T-helper 1 cell treated with Interleukin-12 subunit alpha and Interleukin-12 subunit beta and Interleukin-4 antibody, amounts not matched to agents 30 μg/mL and 1 μg/mL, for 36 hours (primary cell): ENCODE measurements around the gene ESYT3.
"Not testable (repeated sequence)": the region's sequence is repeated elsewhere in the genome, so short reads cannot be mapped to it uniquely, and the experiment has no call there.

Experiments used
- H3K27ac Mint-ChIP-seq: one replicate; pipeline ENCODE4 v1.8.0; 2021; ENCODE audit warnings: mild to moderate bottlenecking, mixed read lengths
- H3K27me3 Mint-ChIP-seq: one replicate; pipeline ENCODE4 v1.8.0; 2021; ENCODE audit warnings: low read depth, mixed read lengths
- H3K36me3 Mint-ChIP-seq: one replicate; pipeline ENCODE4 v1.8.0; 2021; ENCODE audit warnings: low read depth, mixed read lengths
- H3K4me1 Mint-ChIP-seq: one replicate; pipeline ENCODE4 v1.8.0; 2021; ENCODE audit warnings: low read depth, mixed read lengths
- H3K4me3 Mint-ChIP-seq: one replicate; pipeline ENCODE4 v1.8.0; 2021; ENCODE audit warnings: mild to moderate bottlenecking, moderate library complexity, mixed read lengths
- H3K9me3 Mint-ChIP-seq: one replicate; pipeline ENCODE4 v1.8.0; 2021; ENCODE audit warnings: mixed read lengths

The ESYT3 gene

GRCh38 chr3:138471481-138471880 lies 37.1 kb downstream of the ESYT3 start:
- no peaks in the 10 kb centered on the region for H3K4me1 Mint-ChIP-seq
- no peak overlapping the region for H3K27ac Mint-ChIP-seq
- no peak overlapping the region for H3K4me3 Mint-ChIP-seq
- no peaks in the 10 kb centered on the region for H3K36me3 Mint-ChIP-seq
- no peaks in the 10 kb centered on the region for H3K9me3 Mint-ChIP-seq
- H3K27me3 Mint-ChIP-seq = peaks cover 14% of the 10 kb centered on the region

- no peak overlapping the region for H3K4me3 Mint-ChIP-seq
- H3K9me3 Mint-ChIP-seq = no peaks in the 10 kb centered on the region
- peaks cover 14% of the 10 kb centered on the region for H3K27me3 Mint-ChIP-seq
- H3K27ac Mint-ChIP-seq = no peak overlapping the region
- H3K36me3 Mint-ChIP-seq = no peaks in the 10 kb centered on the region
- no peaks in the 10 kb centered on the region for H3K4me1 Mint-ChIP-seq
Observed at GRCh38 chr3:138472141-138472825, 37.9 kb downstream of the ESYT3 start.

- Mint-ChIP-seq H3K27ac (no peak overlapping the region), H3K4me3 (no peak overlapping the region), H3K9me3 (no peaks in the 10 kb centered on the region), H3K36me3 (no peaks in the 10 kb centered on the region), H3K4me1 (no peaks in the 10 kb centered on the region), H3K27me3 (peaks cover 9% of the 10 kb centered on the region)
Observed at GRCh38 chr3:138473391-138473790, 39.0 kb downstream of the ESYT3 start.

GRCh38 chr3:138474163-138474562 lies 39.7 kb downstream of the ESYT3 start:
- no peaks in the 10 kb centered on the region for H3K4me1 Mint-ChIP-seq
- H3K9me3 Mint-ChIP-seq = no peaks in the 10 kb centered on the region
- H3K36me3 Mint-ChIP-seq = no peaks in the 10 kb centered on the region
- H3K27me3 Mint-ChIP-seq = peaks cover 9% of the 10 kb centered on the region
- H3K4me3 Mint-ChIP-seq = no peak overlapping the region
- H3K27ac Mint-ChIP-seq = no peak overlapping the region

GRCh38 chr3:138476526-138476925 lies 42.1 kb downstream of the ESYT3 start:
- H3K4me3 Mint-ChIP-seq = no peak overlapping the region
- H3K27ac Mint-ChIP-seq = no peak overlapping the region
- peaks cover 9% of the 10 kb centered on the region for H3K27me3 Mint-ChIP-seq
- no peaks in the 10 kb centered on the region for H3K9me3 Mint-ChIP-seq
- H3K4me1 Mint-ChIP-seq = no peaks in the 10 kb centered on the region
- H3K36me3 Mint-ChIP-seq = no peaks in the 10 kb centered on the region

DNA sequence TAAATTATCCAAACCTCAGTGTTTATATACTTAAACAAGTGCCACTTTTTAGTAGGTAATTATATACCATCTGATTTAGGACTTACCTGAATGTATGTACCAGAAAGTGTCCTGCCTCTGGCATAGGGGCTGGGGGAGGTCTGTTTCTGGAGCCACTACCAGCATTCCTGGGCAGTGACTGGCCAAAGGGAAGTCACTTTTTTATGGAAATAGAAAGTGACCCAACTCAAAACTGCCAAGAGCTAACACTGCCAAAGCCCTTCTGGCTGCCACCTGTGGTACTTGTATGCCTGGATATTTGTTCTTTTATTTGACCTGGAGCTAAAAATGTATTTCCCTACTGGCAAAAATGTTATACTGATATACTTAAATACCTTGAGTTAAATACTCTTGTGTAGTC lies 42.7 kb downstream of the ESYT3 start:
- no peaks in the 10 kb centered on the region for H3K36me3 Mint-ChIP-seq
- no peak overlapping the region for H3K27ac Mint-ChIP-seq
- H3K4me1 Mint-ChIP-seq = no peaks in the 10 kb centered on the region
- peaks cover 9% of the 10 kb centered on the region for H3K27me3 Mint-ChIP-seq
- H3K4me3 Mint-ChIP-seq = no peak overlapping the region
- H3K9me3 Mint-ChIP-seq = no peaks in the 10 kb centered on the region

GRCh38 chr3:138477801-138478200 lies 43.4 kb downstream of the ESYT3 start:
- Mint-ChIP-seq H3K9me3 (no peaks in the 10 kb centered on the region), H3K36me3 (no peaks in the 10 kb centered on the region), H3K4me3 (no peak overlapping the region), H3K27me3 (peaks cover 9% of the 10 kb centered on the region), H3K4me1 (no peaks in the 10 kb centered on the region), H3K27ac (no peak overlapping the region)

DNA sequence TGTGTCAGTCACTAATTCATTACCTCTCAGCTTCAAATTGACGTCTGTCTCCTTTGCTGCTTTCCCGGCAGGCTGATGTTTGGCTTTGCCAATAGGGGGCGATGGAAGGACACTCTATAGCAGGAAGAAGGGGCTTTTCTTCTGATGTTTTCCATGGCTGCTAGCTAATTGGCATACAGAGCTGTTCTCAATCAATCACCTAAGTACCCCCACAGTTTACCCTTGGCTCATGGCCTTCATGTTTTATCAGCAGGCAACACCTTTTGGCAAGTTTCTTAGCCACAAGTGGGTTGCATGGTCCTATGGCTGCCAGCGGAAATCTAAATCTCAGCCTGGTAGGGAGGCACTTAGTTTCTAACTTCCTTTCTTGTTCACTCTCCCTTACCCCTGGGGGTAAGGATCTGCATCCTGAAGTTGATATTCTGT lies 45.0 kb downstream of the ESYT3 start:
- H3K27me3 Mint-ChIP-seq = peaks cover 9% of the 10 kb centered on the region
- no peaks in the 10 kb centered on the region for H3K9me3 Mint-ChIP-seq
- no peak overlapping the region for H3K4me3 Mint-ChIP-seq
- H3K36me3 Mint-ChIP-seq = no peaks in the 10 kb centered on the region
- H3K4me1 Mint-ChIP-seq = no peaks in the 10 kb centered on the region
- H3K27ac Mint-ChIP-seq = no peak overlapping the region

- peaks cover 37% of the 10 kb centered on the region for H3K9me3 Mint-ChIP-seq
- not testable (repeated sequence) for H3K27ac Mint-ChIP-seq, H3K36me3 Mint-ChIP-seq, H3K27me3 Mint-ChIP-seq, H3K4me1 Mint-ChIP-seq, H3K4me3 Mint-ChIP-seq
Observed at GRCh38 chr3:138484672-138485071, 50.3 kb downstream of the ESYT3 start.

DNA sequence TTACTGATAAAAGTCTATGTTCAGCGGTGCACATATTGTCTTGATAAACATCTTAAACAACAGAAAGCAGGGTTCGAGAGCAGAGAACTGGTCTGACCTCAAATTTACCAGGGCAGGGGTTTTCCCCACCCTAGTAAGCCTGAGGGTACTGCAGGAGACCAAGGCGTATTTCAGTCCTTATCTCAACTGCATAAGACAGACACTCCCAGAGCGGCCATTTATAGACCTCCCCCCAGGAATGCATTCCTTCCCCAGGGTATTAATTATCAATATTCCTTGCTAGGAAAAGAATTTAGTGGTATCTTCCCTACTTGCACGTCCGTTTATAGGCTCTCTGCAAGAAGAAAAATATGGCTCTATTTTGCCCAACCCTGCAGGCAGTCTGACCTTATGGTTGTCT lies 52.2 kb downstream of the ESYT3 start:
- not testable (repeated sequence) for H3K27me3 Mint-ChIP-seq, H3K36me3 Mint-ChIP-seq, H3K27ac Mint-ChIP-seq, H3K4me1 Mint-ChIP-seq, H3K4me3 Mint-ChIP-seq
- peaks cover 37% of the 10 kb centered on the region for H3K9me3 Mint-ChIP-seq

- H3K27ac Mint-ChIP-seq = no peak overlapping the region
- no peak overlapping the region for H3K4me3 Mint-ChIP-seq
- peaks cover 8% of the 10 kb centered on the region for H3K4me1 Mint-ChIP-seq
- peaks cover 4% of the 10 kb centered on the region for H3K27me3 Mint-ChIP-seq
- H3K9me3 Mint-ChIP-seq = peaks cover 22% of the 10 kb centered on the region
- H3K36me3 Mint-ChIP-seq = peaks cover 5% of the 10 kb centered on the region
Observed at GRCh38 chr3:138491971-138492370, 57.6 kb downstream of the ESYT3 start.

- Mint-ChIP-seq H3K9me3 (peaks cover 10% of the 10 kb centered on the region), H3K4me3 (no peak overlapping the region), H3K36me3 (peaks cover 3% of the 10 kb centered on the region), H3K4me1 (peaks cover 8% of the 10 kb centered on the region), H3K27ac (no peak overlapping the region), H3K27me3 (peaks cover 4% of the 10 kb centered on the region)
Observed at GRCh38 chr3:138492980-138493675, 58.7 kb downstream of the ESYT3 start.

GRCh38 chr3:138493804-138494606 lies 59.6 kb downstream of the ESYT3 start:
- no peak overlapping the region for H3K4me3 Mint-ChIP-seq
- H3K36me3 Mint-ChIP-seq = peaks cover 3% of the 10 kb centered on the region
- H3K4me1 Mint-ChIP-seq = peaks cover 8% of the 10 kb centered on the region
- H3K9me3 Mint-ChIP-seq = peaks cover 6% of the 10 kb centered on the region
- H3K27me3 Mint-ChIP-seq = peaks cover 2% of the 10 kb centered on the region
- no peak overlapping the region for H3K27ac Mint-ChIP-seq

DNA sequence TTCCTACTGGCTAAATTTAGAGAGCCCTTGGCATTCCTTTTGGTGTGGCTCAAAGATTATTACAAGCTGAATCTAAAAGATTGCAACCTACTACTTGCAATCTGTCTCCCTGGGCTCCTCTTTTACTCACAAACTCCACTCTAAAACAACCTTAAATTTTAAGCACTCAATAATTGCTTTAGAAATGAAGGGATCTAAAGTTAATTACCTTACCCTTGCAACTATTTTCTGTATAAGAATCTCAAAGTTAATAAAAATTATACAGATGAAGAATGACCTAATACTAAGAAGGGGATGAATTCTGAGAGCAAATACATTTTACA lies 60.2 kb downstream of the ESYT3 start:
- Mint-ChIP-seq H3K27me3 (no peaks in the 10 kb centered on the region), H3K4me3 (no peak overlapping the region), H3K27ac (no peak overlapping the region), H3K4me1 (peaks cover 8% of the 10 kb centered on the region), H3K9me3 (peaks cover 3% of the 10 kb centered on the region), H3K36me3 (peaks cover 3% of the 10 kb centered on the region)

GRCh38 chr3:138495638-138496037 lies 61.2 kb downstream of the ESYT3 start:
- H3K36me3 Mint-ChIP-seq, H3K9me3 Mint-ChIP-seq, H3K4me1 Mint-ChIP-seq, H3K4me3 Mint-ChIP-seq, H3K27me3 Mint-ChIP-seq, H3K27ac Mint-ChIP-seq: not testable (repeated sequence)
